Activated CD8-positive, alpha-beta T cell treated with anti-CD3 and anti-CD28 coated beads, Interleukin-2, amount 10 ng/mL, durations not matched to agents 7 days and 5 days (primary cell): ENCODE data around the gene FBXW11. TPM values are rescaled to one million over a fixed set of nuclear protein-coding genes. Genes with fewer than 3 reads are reported as not detected.
A peak's percentile ranks its signal among the peaks of the same experiment; 100 is the strongest.

ENCODE experiments used
- ATAC-seq: fragments of 150-1000 bp; cut with Tn5 transposase; one replicate; pipeline ENCODE4 v1.10.0; 2021; ENCODE audit warnings: moderate library complexity
- CTCF ChIA-PET: fragments of 350-600 bp; sonication (Branson Sonifier 250); formaldehyde crosslinking; loops from one replicate; lab custom pipeline; 2021; ENCODE audit warnings: antibody characterized with exemption; lab: Charles Lee
- POLR2A ChIA-PET: fragments of 350-600 bp; sonication (Branson Sonifier 250); formaldehyde crosslinking; loops from one replicate; lab custom pipeline; 2021; ENCODE audit warnings: antibody characterized with exemption; lab: Charles Lee
- DNase-seq: peaks from one replicate; pipeline ENCODE4 v3.0.0-alpha.2; 2020
- H3K27ac Mint-ChIP-seq: one replicate; pipeline ENCODE4 v1.8.0; 2021; ENCODE audit warnings: mild to moderate bottlenecking, mixed read lengths
- H3K27me3 Mint-ChIP-seq: one replicate; pipeline ENCODE4 v1.8.0; 2021; ENCODE audit warnings: low read depth, mixed read lengths
- H3K36me3 Mint-ChIP-seq: one replicate; pipeline ENCODE4 v1.8.0; 2021; ENCODE audit warnings: low read depth, mixed read lengths
- H3K4me1 Mint-ChIP-seq: one replicate; pipeline ENCODE4 v1.8.0; 2021; ENCODE audit warnings: low read depth, mixed read lengths
- H3K4me3 Mint-ChIP-seq: one replicate; pipeline ENCODE4 v1.8.0; 2021; ENCODE audit warnings: mild to moderate bottlenecking, mixed read lengths
- H3K9me3 Mint-ChIP-seq: one replicate; pipeline ENCODE4 v1.8.0; 2022; ENCODE audit warnings: mixed read lengths; ENCODE audit not compliant: insufficient read depth
- total RNA-seq, 2 experiments: library from RNA; stranded (reverse); gene quantifications; one replicate each; pipeline ENCODE4 v1.2.3, GENCODE V29; 2021

FBXW11 gene
- total RNA-seq, 2 experiments from 2014 or later = 26.3 to 27.1 TPM

- ChIA-PET POLR2A (no interaction called here), CTCF (interaction anchor here (0.6 kb wide), 1 partner anchor 29 kb away, joined by 3 read pairs; no protein-coding TSS in a partner anchor)
- Mint-ChIP-seq H3K4me3 (no peak overlapping the region), H3K9me3 (no peaks in the 10 kb centered on the region), H3K27ac (no peak overlapping the region), H3K27me3 (no peaks in the 10 kb centered on the region), H3K4me1 (peaks cover 45% of the 10 kb centered on the region), H3K36me3 (peaks cover 34% of the 10 kb centered on the region)
- ATAC-seq = no peak
- no peak for DNase-seq
Observed at GRCh38 chr5:171999877-172000276, 6.6 kb downstream of the FBXW11 start.

- no peak overlapping the region for H3K4me3 Mint-ChIP-seq
- DNase-seq (no peak), ATAC-seq (no peak)
- ChIA-PET CTCF (no interaction called here), POLR2A (no interaction called here)
- H3K27me3 Mint-ChIP-seq = no peaks in the 10 kb centered on the region
- H3K9me3 Mint-ChIP-seq = no peaks in the 10 kb centered on the region
- peaks cover 34% of the 10 kb centered on the region for H3K36me3 Mint-ChIP-seq
- H3K27ac Mint-ChIP-seq = no peak overlapping the region
- peaks cover 41% of the 10 kb centered on the region for H3K4me1 Mint-ChIP-seq
Observed at GRCh38 chr5:171999100-171999499, 7.3 kb downstream of the FBXW11 start.

GRCh38 chr5:171997011-171997410 is 9.4 kb downstream of the FBXW11 start:
- Mint-ChIP-seq H3K36me3 (peaks cover 41% of the 10 kb centered on the region), H3K27ac (no peak overlapping the region), H3K4me1 (peaks cover 24% of the 10 kb centered on the region), H3K9me3 (no peaks in the 10 kb centered on the region), H3K27me3 (no peaks in the 10 kb centered on the region), H3K4me3 (no peak overlapping the region)
- no peak for DNase-seq
- POLR2A ChIA-PET = interaction anchor here (3.9 kb wide), 1 partner anchor 10 kb away, joined by 16 read pairs; the partner anchor contains the start of gene FBXW11
- CTCF ChIA-PET = interaction anchor here (1.5 to 2.6 kb wide), 4 partner anchors 8 to 88 kb away, joined by 4 to 12 read pairs (median 8); partner anchors contain the start of gene FBXW11
- no peak for ATAC-seq

GRCh38 chr5:171992813-171993212 is 13.6 kb downstream of the FBXW11 start:
- Mint-ChIP-seq H3K27me3 (no peaks in the 10 kb centered on the region), H3K36me3 (peaks cover 42% of the 10 kb centered on the region), H3K4me1 (peaks cover 16% of the 10 kb centered on the region), H3K9me3 (no peaks in the 10 kb centered on the region), H3K27ac (no peak overlapping the region), H3K4me3 (no peak overlapping the region)
- CTCF ChIA-PET = interaction anchor here (1.7 kb wide), 1 partner anchor 81 kb away, joined by 5 read pairs; no protein-coding TSS in a partner anchor
- DNase-seq = no peak
- ATAC-seq = no peak
- POLR2A ChIA-PET = interaction anchor here (0.9 kb wide), 1 partner anchor 14 kb away, joined by 3 read pairs; the partner anchor contains the start of gene FBXW11

- no peaks in the 10 kb centered on the region for H3K27me3 Mint-ChIP-seq
- ChIA-PET CTCF (interaction anchor here (1.7 kb wide), 1 partner anchor 81 kb away, joined by 5 read pairs; no protein-coding TSS in a partner anchor), POLR2A (no interaction called here)
- ATAC-seq (no peak), DNase-seq (no peak)
- H3K4me3 Mint-ChIP-seq = no peak overlapping the region
- H3K27ac Mint-ChIP-seq = no peak overlapping the region
- no peaks in the 10 kb centered on the region for H3K9me3 Mint-ChIP-seq
- H3K36me3 Mint-ChIP-seq = peaks cover 42% of the 10 kb centered on the region
- H3K4me1 Mint-ChIP-seq = peaks cover 15% of the 10 kb centered on the region
Observed at GRCh38 chr5:171992305-171992704, 14.1 kb downstream of the FBXW11 start.

- Mint-ChIP-seq H3K4me3 (no peak overlapping the region), H3K4me1 (peaks cover 22% of the 10 kb centered on the region), H3K9me3 (no peaks in the 10 kb centered on the region), H3K36me3 (peaks cover 41% of the 10 kb centered on the region), H3K27ac (no peak overlapping the region), H3K27me3 (no peaks in the 10 kb centered on the region)
- DNase-seq = no peak
- ATAC-seq = no peak
- ChIA-PET CTCF (no interaction called here), POLR2A (interaction anchor here (0.7 kb wide), 1 partner anchor 1213 kb away, joined by 3 read pairs; no protein-coding TSS in a partner anchor)
Observed at GRCh38 chr5:171990713-171991015, 15.8 kb downstream of the FBXW11 start.

GRCh38 chr5:171989946-171990712 is 16.3 kb downstream of the FBXW11 start:
- H3K27ac Mint-ChIP-seq = no peak overlapping the region
- no peaks in the 10 kb centered on the region for H3K9me3 Mint-ChIP-seq
- no peaks in the 10 kb centered on the region for H3K27me3 Mint-ChIP-seq
- H3K36me3 Mint-ChIP-seq = peaks cover 40% of the 10 kb centered on the region
- DNase-seq = no peak
- CTCF ChIA-PET = no interaction called here
- POLR2A ChIA-PET = no interaction called here
- peaks cover 24% of the 10 kb centered on the region for H3K4me1 Mint-ChIP-seq
- no peak for ATAC-seq
- no peak overlapping the region for H3K4me3 Mint-ChIP-seq

- DNase-seq = no peak
Observed at GRCh38 chr5:171989276-171989675, 17.2 kb downstream of the FBXW11 start.

GRCh38 chr5:171986772-171987171 is 19.7 kb downstream of the FBXW11 start:
- Mint-ChIP-seq H3K4me1 (peaks cover 37% of the 10 kb centered on the region), H3K27ac (no peak overlapping the region), H3K4me3 (no peak overlapping the region), H3K36me3 (peaks cover 36% of the 10 kb centered on the region), H3K9me3 (no peaks in the 10 kb centered on the region), H3K27me3 (no peaks in the 10 kb centered on the region)
- no peak for ATAC-seq
- CTCF ChIA-PET = interaction anchor here (1.0 kb wide), 1 partner anchor 20 kb away, joined by 3 read pairs; the partner anchor contains the start of gene FBXW11
- POLR2A ChIA-PET = interaction anchor here (2.2 kb wide), 1 partner anchor 20 kb away, joined by 7 read pairs; the partner anchor contains the start of gene FBXW11
- DNase-seq = no peak

More at GRCh38 chr5:171989276-171989675, 17.2 kb downstream of the FBXW11 start:
- Mint-ChIP-seq H3K27ac (no peak overlapping the region), H3K36me3 (peaks cover 37% of the 10 kb centered on the region), H3K9me3 (no peaks in the 10 kb centered on the region), H3K27me3 (no peaks in the 10 kb centered on the region), H3K4me1 (peaks cover 30% of the 10 kb centered on the region), H3K4me3 (no peak overlapping the region)
- ATAC-seq = no peak
- CTCF ChIA-PET = interaction anchor here (0.9 kb wide), 1 partner anchor 17 kb away, joined by 3 read pairs; the partner anchor contains the start of gene FBXW11
- POLR2A ChIA-PET = no interaction called here

- DNase-seq (peak; percentile 70), ATAC-seq (peak; percentile 91)
- H3K36me3 Mint-ChIP-seq = peaks cover 42% of the 10 kb centered on the region
- no peak overlapping the region for H3K4me3 Mint-ChIP-seq
- ChIA-PET CTCF (interaction anchor here (1.2 to 1.7 kb wide), 5 partner anchors 10 to 73 kb away, joined by 4 to 6 read pairs (median 4); partner anchors contain the start of gene FBXW11), POLR2A (interaction anchor here (2.2 kb wide), 1 partner anchor 22 kb away, joined by 7 read pairs; the partner anchor contains the start of gene FBXW11)
- H3K27ac Mint-ChIP-seq = peak overlapping the region; percentile 1
- peaks cover 14% of the 10 kb centered on the region for H3K9me3 Mint-ChIP-seq
- peaks cover 31% of the 10 kb centered on the region for H3K4me1 Mint-ChIP-seq
- no peaks in the 10 kb centered on the region for H3K27me3 Mint-ChIP-seq
Observed at GRCh38 chr5:171984748-171985419, 21.6 kb downstream of the FBXW11 start.

GRCh38 chr5:171981847-171982246 is 24.6 kb downstream of the FBXW11 start:
- CTCF ChIA-PET = interaction anchor here (1.2 kb wide), 1 partner anchor 70 kb away, joined by 3 read pairs; no protein-coding TSS in a partner anchor
- DNase-seq = no peak
- no peak for ATAC-seq
- H3K4me3 Mint-ChIP-seq = no peak overlapping the region
- H3K9me3 Mint-ChIP-seq = peaks cover 24% of the 10 kb centered on the region
- no peak overlapping the region for H3K27ac Mint-ChIP-seq
- H3K36me3 Mint-ChIP-seq = peaks cover 37% of the 10 kb centered on the region
- H3K4me1 Mint-ChIP-seq = peaks cover 25% of the 10 kb centered on the region
- POLR2A ChIA-PET = no interaction called here
- H3K27me3 Mint-ChIP-seq = no peaks in the 10 kb centered on the region
